ENCODE results near the gene RNU6-1. TPM values are rescaled to one million over a fixed set of nuclear protein-coding genes. Genes with fewer than 3 reads are reported as not detected.

The RNU6-1 gene
- total RNA-seq, 1 experiment from 2014 or later: not detected

DNA sequence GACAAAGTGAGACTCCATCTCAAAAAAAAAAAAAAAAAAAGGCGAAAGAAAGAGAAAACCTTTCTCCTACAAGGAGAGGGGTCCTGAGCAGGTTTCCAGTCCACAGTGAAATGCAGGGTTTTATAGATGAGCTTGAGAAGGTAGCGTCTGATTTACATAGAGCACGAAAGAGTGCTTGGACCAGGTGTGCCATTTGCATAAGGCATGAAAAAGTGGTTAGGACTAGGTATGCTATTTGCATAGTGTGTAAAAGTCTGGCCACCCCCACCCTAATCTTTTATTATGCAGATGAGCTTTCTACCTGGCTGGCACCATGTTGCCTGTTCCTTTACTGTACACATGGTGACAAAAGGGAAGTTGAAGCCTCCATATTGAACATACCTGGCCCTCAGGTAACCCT is 13.6 kb upstream of the RNU6-1 start:
- H3K9me3 ChIP-seq (ENCODE audit: control insufficient read depth in 1 of 2, insufficient read depth in 1 of 2, low read depth in 1 of 2, low read length in 2 of 2): no peaks in the 10 kb centered on the region
- ChIA-PET RAD21 (ENCODE audit: low non-redundant PET in 1 of 2, low total read pairs in 2 of 2, uncharacterized antibody in 2 of 2, unreplicated experiment in 2 of 2) (no interaction called here), CTCF (interaction anchor here (1.2 kb wide), 1 partner anchor 10 kb away, joined by 5 read pairs; no protein-coding TSS in a partner anchor), POLR2A (no interaction called here)
- no peak overlapping the region for H3K4me2 ChIP-seq (ENCODE audit: low read length)
- H2AFZ ChIP-seq (ENCODE audit: low read depth, low read length, poor library complexity, severe bottlenecking): no peak overlapping the region
- H3K27ac ChIP-seq (ENCODE audit: low read depth, low read length): no peak overlapping the region
- no peaks in the 10 kb centered on the region for H3K79me2 ChIP-seq (ENCODE audit: insufficient read depth, low read length)
- intact Hi-C loops (cut with micrococcal nuclease): no loop called here
- DNase-seq (ENCODE audit: low read depth, low spot score) (no peak), ATAC-seq (no peak)
- no peak overlapping the region for H3K9ac ChIP-seq (ENCODE audit: low read length)
- no peaks in the 10 kb centered on the region for H3K27me3 ChIP-seq (ENCODE audit: insufficient read depth, low read length)
- H4K20me1 ChIP-seq (ENCODE audit: insufficient read depth): no peaks in the 10 kb centered on the region
- TF ChIP-seq CBX3 (IDR thresholded peaks at IDR 0.05; ENCODE audit: low read depth) (no peak), TCF7L2 (IDR thresholded peaks at IDR 0.05; ENCODE audit: borderline replicate concordance, extremely low read depth, insufficient read depth, insufficient read length) (no peak), EZH2phosphoT487 (IDR thresholded peaks at IDR 0.05; ENCODE audit: borderline replicate concordance) (no peak), FOSL1 (IDR thresholded peaks at IDR 0.05; ENCODE audit: low read depth) (no peak), ZFX (IDR thresholded peaks at IDR 0.05) (no peak), EGR1 (IDR thresholded peaks at IDR 0.05; ENCODE audit: low read depth) (no peak), ZNF274 (IDR thresholded peaks at IDR 0.05; ENCODE audit: low read depth, low read length) (no peak), RAD21 (IDR thresholded peaks at IDR 0.05; ENCODE audit: low read depth) (no peak), POLR2A (IDR thresholded peaks at IDR 0.05; ENCODE audit: borderline replicate concordance, extremely low read depth, insufficient read depth, insufficient read length) (no peak), SP1 (IDR thresholded peaks at IDR 0.05; ENCODE audit: low read depth) (no peak)
- TF ChIP-seq, protein P1, sequence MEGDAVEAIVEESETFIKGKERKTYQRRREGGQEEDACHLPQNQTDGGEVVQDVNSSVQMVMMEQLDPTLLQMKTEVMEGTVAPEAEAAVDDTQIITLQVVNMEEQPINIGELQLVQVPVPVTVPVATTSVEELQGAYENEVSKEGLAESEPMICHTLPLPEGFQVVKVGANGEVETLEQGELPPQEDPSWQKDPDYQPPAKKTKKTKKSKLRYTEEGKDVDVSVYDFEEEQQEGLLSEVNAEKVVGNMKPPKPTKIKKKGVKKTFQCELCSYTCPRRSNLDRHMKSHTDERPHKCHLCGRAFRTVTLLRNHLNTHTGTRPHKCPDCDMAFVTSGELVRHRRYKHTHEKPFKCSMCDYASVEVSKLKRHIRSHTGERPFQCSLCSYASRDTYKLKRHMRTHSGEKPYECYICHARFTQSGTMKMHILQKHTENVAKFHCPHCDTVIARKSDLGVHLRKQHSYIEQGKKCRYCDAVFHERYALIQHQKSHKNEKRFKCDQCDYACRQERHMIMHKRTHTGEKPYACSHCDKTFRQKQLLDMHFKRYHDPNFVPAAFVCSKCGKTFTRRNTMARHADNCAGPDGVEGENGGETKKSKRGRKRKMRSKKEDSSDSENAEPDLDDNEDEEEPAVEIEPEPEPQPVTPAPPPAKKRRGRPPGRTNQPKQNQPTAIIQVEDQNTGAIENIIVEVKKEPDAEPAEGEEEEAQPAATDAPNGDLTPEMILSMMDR (IDR thresholded peaks at IDR 0.05 in 2 of 3, conservative IDR thresholded peaks at IDR 0.05 in 1 of 3; ENCODE audit: borderline replicate concordance in 1 of 3, insufficient read depth in 1 of 3, low read depth in 2 of 3, low read length in 2 of 3): no peak
- TF ChIP-seq, protein P2, sequence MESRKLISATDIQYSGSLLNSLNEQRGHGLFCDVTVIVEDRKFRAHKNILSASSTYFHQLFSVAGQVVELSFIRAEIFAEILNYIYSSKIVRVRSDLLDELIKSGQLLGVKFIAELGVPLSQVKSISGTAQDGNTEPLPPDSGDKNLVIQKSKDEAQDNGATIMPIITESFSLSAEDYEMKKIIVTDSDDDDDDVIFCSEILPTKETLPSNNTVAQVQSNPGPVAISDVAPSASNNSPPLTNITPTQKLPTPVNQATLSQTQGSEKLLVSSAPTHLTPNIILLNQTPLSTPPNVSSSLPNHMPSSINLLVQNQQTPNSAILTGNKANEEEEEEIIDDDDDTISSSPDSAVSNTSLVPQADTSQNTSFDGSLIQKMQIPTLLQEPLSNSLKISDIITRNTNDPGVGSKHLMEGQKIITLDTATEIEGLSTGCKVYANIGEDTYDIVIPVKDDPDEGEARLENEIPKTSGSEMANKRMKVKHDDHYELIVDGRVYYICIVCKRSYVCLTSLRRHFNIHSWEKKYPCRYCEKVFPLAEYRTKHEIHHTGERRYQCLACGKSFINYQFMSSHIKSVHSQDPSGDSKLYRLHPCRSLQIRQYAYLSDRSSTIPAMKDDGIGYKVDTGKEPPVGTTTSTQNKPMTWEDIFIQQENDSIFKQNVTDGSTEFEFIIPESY (IDR thresholded peaks at IDR 0.05; ENCODE audit: extremely low read depth, insufficient replicate concordance, low read length): no peak
- H3K4me1 ChIP-seq (ENCODE audit: control insufficient read depth in 1 of 2, insufficient read depth in 2 of 2, low read length in 2 of 2): peaks cover 17 to 22% of the 10 kb centered on the region in 2 experiments
- H3K9me2 ChIP-seq (ENCODE audit: insufficient read depth): no peaks in the 10 kb centered on the region
- no peak overlapping the region for H3K4me3 ChIP-seq (replicated peaks in 1 of 2; ENCODE audit: low read depth in 1 of 2, low read length in 2 of 2)
- no TSS peak for BruUV-seq (replicated peaks)
- H3K36me3 ChIP-seq (ENCODE audit: control insufficient read depth in 1 of 2, insufficient read depth in 2 of 2, low read length in 2 of 2): no peaks in the 10 kb centered on the region

Measured in HCT116 (cell line).